A673 (cell line): ENCODE measurements around the gene CFAP221. TPM values are rescaled to one million over a fixed set of nuclear protein-coding genes. Genes with fewer than 3 reads are reported as not detected.

ENCODE experiments used
- BruUV-seq: library from RNA; stranded (reverse); fragments of 400-500 nt; replicated peaks from 2 replicates; lab custom pipeline; 2021; lab: Mats Ljungman, UMichigan
- CTCF ChIA-PET: fragments of 300-600 bp; sonication (Branson Sonifier 250); formaldehyde crosslinking; loops from one replicate; lab custom pipeline; 2022; ENCODE audit warnings: antibody characterized with exemption; lab: Charles Lee
- POLR2A ChIA-PET: fragments of 300-600 bp; sonication (Branson Sonifier 250); formaldehyde crosslinking; loops from one replicate; lab custom pipeline; 2022; ENCODE audit warnings: antibody characterized with exemption; ENCODE audit not compliant: low non-redundant PET; lab: Charles Lee
- DNase-seq: peaks from one replicate; pipeline ENCODE4 v3.0.0-alpha.2; 2015; ENCODE audit warnings: low spot score
- H3K27ac ChIP-seq: fragments of 200-600 bp; sonication (generic); 2 replicates; pipeline ENCODE4 v1.5.1; 2016; ENCODE audit warnings: mixed run types, low read depth, mild to moderate bottlenecking, mixed read lengths, antibody characterized with exemption, low read length; ENCODE audit not compliant: poor library complexity, severe bottlenecking
- H3K27me3 ChIP-seq: fragments of 200-600 bp; sonication (generic); replicated peaks from 2 replicates; pipeline ENCODE4 v1.6.1; 2017; ENCODE audit warnings: mixed run types, low read depth, mild to moderate bottlenecking, mixed read lengths, antibody characterized with exemption, low read length; ENCODE audit not compliant: insufficient read depth, poor library complexity
- H3K36me3 ChIP-seq: fragments of 200-600 bp; sonication (generic); 2 replicates; pipeline ENCODE4 v1.6.1; 2016; ENCODE audit warnings: mixed run types, mild to moderate bottlenecking, mixed read lengths, antibody characterized with exemption, low read length; ENCODE audit not compliant: insufficient read depth, poor library complexity, severe bottlenecking
- H3K4me1 ChIP-seq: fragments of 200-600 bp; sonication (generic); 2 replicates; pipeline ENCODE4 v1.6.1; 2017; ENCODE audit warnings: mixed run types, mild to moderate bottlenecking, mixed read lengths, antibody characterized with exemption, low read length; ENCODE audit not compliant: insufficient read depth, poor library complexity, severe bottlenecking
- H3K4me3 ChIP-seq: fragments of 200-600 bp; sonication (generic); 2 replicates; pipeline ENCODE4 v1.5.1; 2016; ENCODE audit warnings: low read depth, mixed run types, mild to moderate bottlenecking, mixed read lengths, low read length; ENCODE audit not compliant: poor library complexity, severe bottlenecking
- H3K9me3 ChIP-seq: fragments of 200-600 bp; sonication (generic); 2 replicates; pipeline ENCODE4 v1.6.1; 2016; ENCODE audit warnings: mixed run types, low read depth, mild to moderate bottlenecking, mixed read lengths, antibody characterized with exemption, low read length; ENCODE audit not compliant: poor library complexity, severe bottlenecking
- EZH2 ChIP-seq: fragments of 200-600 bp; sonication (generic); IDR thresholded peaks from 2 replicates; pipeline ENCODE4 v1.6.1; 2017; ENCODE audit warnings: borderline replicate concordance, low read depth, mild to moderate bottlenecking, mixed read lengths, antibody characterized with exemption, low read length; ENCODE audit not compliant: poor library complexity, severe bottlenecking
- intact Hi-C: fragments of 100-400 bp; cut with micrococcal nuclease; formaldehyde crosslinking; loops from one replicate; pipeline ENCODE4 v1.10.0; 2022; ENCODE audit not compliant: unreplicated experiment
- total RNA-seq: library from RNA; stranded (reverse); gene quantifications from 2 replicates; pipeline ENCODE4 v1.2.3, GENCODE V29; 2021
- TF ChIP-seq, protein P1 (sequence below): fragments of 300-800, 200-600 bp; sonication (generic); conservative IDR thresholded peaks from 2 replicates; pipeline ENCODE4 v1.5.1; 2017; ENCODE audit warnings: low read depth, mild to moderate bottlenecking, antibody characterized with exemption, low read length, moderate library complexity, mixed read lengths

The CFAP221 gene
- total RNA-seq, 1 experiment from 2014 or later, result 1.5 TPM

DNA sequence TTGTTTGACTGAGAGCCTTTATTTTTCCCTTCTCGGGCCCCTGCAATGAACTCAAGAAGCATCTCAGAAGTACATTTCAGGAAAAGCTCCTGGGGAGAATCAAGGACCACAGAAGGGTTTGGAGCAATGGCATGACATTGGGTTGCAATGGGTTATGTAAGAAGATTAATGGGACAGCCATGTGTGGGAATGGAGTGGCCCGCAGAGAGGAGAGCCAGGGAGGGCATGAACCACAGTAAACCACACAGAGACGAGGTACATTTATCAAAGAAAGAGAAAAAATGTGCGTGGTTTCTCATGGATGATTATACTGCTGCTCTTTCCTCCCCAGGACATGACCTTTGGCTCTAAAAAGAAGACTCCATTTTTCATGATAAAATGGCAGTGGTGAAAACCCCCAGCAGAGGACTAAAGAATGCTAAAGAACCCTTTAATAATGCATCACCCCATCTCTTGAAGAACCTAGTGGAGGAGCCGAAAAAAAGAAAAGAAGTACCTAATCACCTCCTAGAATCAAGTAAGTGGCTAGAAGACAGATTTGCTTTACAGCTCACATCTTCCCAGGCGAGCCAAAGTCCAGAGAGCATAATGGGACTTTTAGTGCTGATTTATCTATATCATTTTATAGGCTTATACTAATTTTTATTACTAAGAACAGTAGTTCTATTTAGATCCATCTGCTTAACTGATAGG, 1.7 kb downstream of the CFAP221 start:
- H3K36me3 ChIP-seq, result no peaks in the 10 kb centered on the region
- H3K4me3 ChIP-seq, result no peak overlapping the region
- POLR2A ChIA-PET, result no interaction called here
- no TSS peak for BruUV-seq
- TF ChIP-seq, protein P1, sequence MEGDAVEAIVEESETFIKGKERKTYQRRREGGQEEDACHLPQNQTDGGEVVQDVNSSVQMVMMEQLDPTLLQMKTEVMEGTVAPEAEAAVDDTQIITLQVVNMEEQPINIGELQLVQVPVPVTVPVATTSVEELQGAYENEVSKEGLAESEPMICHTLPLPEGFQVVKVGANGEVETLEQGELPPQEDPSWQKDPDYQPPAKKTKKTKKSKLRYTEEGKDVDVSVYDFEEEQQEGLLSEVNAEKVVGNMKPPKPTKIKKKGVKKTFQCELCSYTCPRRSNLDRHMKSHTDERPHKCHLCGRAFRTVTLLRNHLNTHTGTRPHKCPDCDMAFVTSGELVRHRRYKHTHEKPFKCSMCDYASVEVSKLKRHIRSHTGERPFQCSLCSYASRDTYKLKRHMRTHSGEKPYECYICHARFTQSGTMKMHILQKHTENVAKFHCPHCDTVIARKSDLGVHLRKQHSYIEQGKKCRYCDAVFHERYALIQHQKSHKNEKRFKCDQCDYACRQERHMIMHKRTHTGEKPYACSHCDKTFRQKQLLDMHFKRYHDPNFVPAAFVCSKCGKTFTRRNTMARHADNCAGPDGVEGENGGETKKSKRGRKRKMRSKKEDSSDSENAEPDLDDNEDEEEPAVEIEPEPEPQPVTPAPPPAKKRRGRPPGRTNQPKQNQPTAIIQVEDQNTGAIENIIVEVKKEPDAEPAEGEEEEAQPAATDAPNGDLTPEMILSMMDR, result no peak
- TF ChIP-seq EZH2, result no peak
- CTCF ChIA-PET, result no interaction called here
- peaks cover 7% of the 10 kb centered on the region for H3K4me1 ChIP-seq
- intact Hi-C loops, result no loop called here
- H3K27ac ChIP-seq, result no peak overlapping the region
- DNase-seq, result no peak
- H3K27me3 ChIP-seq, result no peaks in the 10 kb centered on the region
- H3K9me3 ChIP-seq, result no peaks in the 10 kb centered on the region

DNA sequence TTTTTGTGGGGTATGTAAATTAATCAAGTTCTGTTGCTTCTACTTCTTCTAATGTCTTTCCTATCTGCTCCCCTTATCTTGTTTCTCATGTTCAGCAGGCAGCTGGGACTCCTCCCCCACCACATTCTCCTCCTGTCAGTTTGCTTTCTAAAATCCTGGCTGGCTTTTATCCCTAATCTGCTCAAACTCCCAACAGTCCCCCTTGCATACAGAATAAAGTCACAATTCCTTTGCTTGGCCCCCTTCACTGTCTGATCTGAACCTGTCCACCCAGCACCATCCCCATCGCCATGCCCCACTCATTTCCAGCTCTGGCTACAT, 2.2 kb downstream of the CFAP221 start:
- Histone ChIP-seq H3K9me3 (no peaks in the 10 kb centered on the region), H3K27me3 (no peaks in the 10 kb centered on the region), H3K36me3 (no peaks in the 10 kb centered on the region), H3K4me3 (no peak overlapping the region), H3K27ac (no peak overlapping the region), H3K4me1 (peaks cover 7% of the 10 kb centered on the region)
- BruUV-seq, result no TSS peak
- intact Hi-C loops, result no loop called here
- DNase-seq, result no peak
- no peak for TF ChIP-seq EZH2
- TF ChIP-seq, protein P1, result no peak
- ChIA-PET POLR2A (no interaction called here), CTCF (no interaction called here)

DNA sequence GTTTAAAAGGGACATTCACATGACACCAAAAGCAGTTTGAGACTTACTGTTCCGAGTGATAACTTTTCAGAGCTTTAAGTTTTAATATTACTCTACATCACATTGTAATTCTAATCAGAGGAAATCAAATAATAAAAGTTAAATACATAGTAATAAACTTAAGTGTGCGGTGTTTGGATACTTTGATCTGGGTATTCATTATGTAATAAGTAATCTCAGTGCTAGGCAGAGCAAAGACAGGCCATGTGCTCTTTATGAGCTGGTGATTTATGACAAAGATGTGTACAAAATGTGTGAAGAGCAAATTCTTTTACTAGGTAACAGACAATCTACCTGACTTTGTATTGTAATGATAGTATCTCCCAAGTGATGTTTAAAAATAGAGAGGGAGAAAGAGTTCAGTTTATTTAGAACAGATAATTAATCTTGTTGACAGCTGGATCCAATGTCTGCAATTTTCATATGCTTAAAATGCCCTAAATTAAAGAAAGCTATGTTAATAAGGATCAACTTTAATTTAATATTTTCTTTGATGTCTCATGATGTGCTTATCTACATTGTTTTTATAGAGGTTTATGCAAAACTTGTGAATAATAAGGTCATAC, 4.4 kb downstream of the CFAP221 start:
- no peaks in the 10 kb centered on the region for H3K36me3 ChIP-seq
- ChIA-PET POLR2A (no interaction called here), CTCF (no interaction called here)
- peaks cover 7% of the 10 kb centered on the region for H3K4me1 ChIP-seq
- no peak for DNase-seq
- H3K9me3 ChIP-seq, result no peaks in the 10 kb centered on the region
- no peak overlapping the region for H3K27ac ChIP-seq
- no peaks in the 10 kb centered on the region for H3K27me3 ChIP-seq
- no TSS peak for BruUV-seq
- intact Hi-C loops, result no loop called here
- H3K4me3 ChIP-seq, result no peak overlapping the region
- TF ChIP-seq, protein P1, result no peak
- no peak for TF ChIP-seq EZH2
